ENCODE data around the gene FNTB. TPM values are rescaled to one million over a fixed set of nuclear protein-coding genes. Genes with fewer than 3 reads are reported as not detected.
"Not testable (repeated sequence)": the region's sequence is repeated elsewhere in the genome, so short reads cannot be mapped to it uniquely, and the experiment has no call there.

Gene FNTB
- total RNA-seq, 1 experiment from 2014 or later = 5.1 TPM

DNA sequence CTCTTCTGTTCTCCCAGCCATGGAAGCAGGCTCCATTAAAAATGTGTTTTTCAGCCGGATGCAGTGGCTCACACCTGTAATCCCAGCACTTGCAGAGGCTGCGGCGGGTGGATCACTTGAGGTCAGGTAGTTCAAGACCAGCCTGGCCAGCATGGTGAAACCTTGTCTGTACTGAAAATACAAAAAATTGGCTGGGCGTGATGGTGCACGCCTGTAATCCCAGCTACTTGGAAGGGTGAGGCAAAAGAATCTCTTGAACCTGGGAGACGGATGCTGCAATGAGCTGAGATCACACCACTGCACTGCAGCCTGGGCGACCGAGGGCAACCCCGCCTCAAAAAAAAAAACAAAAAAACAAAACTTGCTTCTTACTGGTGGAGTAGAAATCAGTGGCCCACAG is 39.8 kb downstream of the FNTB start:
- Histone ChIP-seq H3K4me3 (no peak overlapping the region), H3K27me3 (no peaks in the 10 kb centered on the region), H3K9me3 (no peaks in the 10 kb centered on the region), H3K36me3 (no peaks in the 10 kb centered on the region)
- DNase-seq = no peak

DNA sequence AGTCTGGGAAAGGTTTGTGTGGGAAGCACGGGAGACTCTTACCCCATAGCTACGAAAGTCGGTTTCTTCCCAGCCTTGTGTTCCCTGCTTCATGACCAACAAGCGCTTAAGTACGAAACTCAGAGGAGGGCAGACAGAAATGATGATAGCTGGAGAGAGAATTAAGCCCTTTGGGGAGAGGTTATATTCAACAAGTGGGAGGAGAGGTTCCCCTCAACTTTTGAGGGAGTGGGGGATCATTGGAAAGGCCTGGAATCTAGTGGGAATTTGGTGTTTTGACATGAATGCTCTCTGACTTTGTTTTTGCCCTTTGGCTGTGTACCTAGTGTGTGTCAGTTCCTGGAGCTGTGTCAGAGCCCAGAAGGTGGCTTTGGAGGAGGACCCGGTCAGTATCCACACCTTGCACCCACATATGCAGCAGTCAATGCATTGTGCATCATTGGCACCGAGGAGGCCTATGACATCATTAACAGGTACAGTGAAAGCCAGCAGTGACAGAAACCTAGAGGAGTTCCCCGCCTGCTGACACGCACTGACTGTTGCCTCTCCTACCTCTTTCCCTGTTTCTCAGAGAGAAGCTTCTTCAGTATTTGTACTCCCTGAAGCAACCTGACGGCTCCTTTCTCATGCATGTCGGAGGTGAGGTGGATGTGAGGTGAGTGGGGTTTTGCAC is 40.6 kb downstream of the FNTB start:
- no peak for DNase-seq

DNA sequence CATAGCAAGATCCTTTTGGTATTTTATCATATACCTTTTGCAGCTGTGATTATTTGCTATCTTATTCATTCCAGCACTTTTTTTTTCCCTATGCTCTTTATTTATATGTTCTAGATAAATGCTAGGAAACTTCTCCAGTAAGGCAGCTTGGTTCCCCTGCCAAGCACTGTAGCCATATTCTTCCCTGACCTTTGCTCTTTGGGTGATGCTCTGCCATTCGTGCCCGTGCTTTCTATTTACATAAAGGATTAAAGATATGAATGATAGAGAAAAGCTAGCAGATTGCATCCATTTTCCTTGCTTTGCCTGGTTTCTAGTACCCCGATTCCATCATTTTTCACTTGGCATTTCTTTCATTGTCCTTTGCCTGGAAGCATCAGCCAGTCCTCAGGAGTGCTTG is 42.2 kb downstream of the FNTB start:
- Histone ChIP-seq H3K9me3 (no peaks in the 10 kb centered on the region), H3K36me3 (no peaks in the 10 kb centered on the region), H3K27me3 (no peaks in the 10 kb centered on the region), H3K4me3 (no peak overlapping the region)
- DNase-seq = no peak

More for the DNA sequence above, 40.6 kb downstream of the FNTB start:
- no peaks in the 10 kb centered on the region for H3K36me3 ChIP-seq
- no peaks in the 10 kb centered on the region for H3K9me3 ChIP-seq
- no peak overlapping the region for H3K4me3 ChIP-seq
- no peaks in the 10 kb centered on the region for H3K27me3 ChIP-seq

DNA sequence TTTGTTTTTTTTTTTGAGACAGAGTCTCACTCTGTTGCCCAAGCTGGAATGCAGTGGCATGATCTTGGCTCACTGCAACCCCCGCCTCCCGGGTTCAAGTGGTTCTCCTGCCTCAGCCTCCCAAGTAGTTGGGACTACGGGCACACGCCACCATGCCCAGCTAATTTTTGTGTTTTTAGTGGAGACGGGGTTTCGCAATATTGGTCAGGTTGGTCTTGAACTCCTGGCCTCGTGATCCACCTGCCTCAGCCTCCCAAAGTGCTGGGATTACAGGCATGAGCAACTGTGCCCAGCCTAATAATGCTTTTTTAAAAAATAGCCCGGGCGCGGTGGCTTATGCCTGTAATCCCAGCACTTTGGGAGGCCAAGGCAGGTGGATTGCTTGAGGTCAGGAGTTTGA is 44.6 kb downstream of the FNTB start:
- H3K4me3 ChIP-seq, H3K36me3 ChIP-seq, DNase-seq, H3K27me3 ChIP-seq, H3K9me3 ChIP-seq: not testable (repeated sequence)

- H3K9me3 ChIP-seq = no peaks in the 10 kb centered on the region
- H3K4me3 ChIP-seq = no peak overlapping the region
- no peaks in the 10 kb centered on the region for H3K27me3 ChIP-seq
Observed at GRCh38 chr14:65032319-65032718, 45.6 kb downstream of the FNTB start.

DNA sequence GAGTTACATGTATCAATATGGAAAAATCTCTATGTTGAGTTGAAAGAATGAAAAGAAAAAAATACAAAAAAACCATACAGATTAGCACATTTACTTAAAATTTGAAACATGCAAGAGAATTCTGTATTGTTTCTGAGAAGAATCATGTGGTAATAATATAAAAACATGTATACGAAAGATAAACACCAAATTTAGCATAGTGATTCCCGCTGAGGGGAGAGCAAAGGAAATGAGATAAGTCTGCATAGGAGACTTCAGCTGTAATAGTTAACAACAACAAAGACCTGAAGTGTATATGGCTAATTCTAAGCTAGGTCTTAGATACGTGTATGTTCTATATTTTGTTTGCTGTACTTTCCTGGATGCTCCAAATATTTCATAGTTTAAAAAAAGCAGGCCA is 46.5 kb downstream of the FNTB start:
- Histone ChIP-seq H3K36me3 (no peaks in the 10 kb centered on the region), H3K27me3 (no peaks in the 10 kb centered on the region), H3K4me3 (no peak overlapping the region), H3K9me3 (no peaks in the 10 kb centered on the region)
- no peak for DNase-seq

More at GRCh38 chr14:65032319-65032718, 45.6 kb downstream of the FNTB start:
- H3K36me3 ChIP-seq = no peaks in the 10 kb centered on the region
- no peak for DNase-seq

GRCh38 chr14:65034021-65034420 is 47.3 kb downstream of the FNTB start:
- no peak for DNase-seq
- Histone ChIP-seq H3K36me3 (no peaks in the 10 kb centered on the region), H3K9me3 (no peaks in the 10 kb centered on the region), H3K4me3 (no peak overlapping the region), H3K27me3 (no peaks in the 10 kb centered on the region)

- DNase-seq = peak; percentile 69
- Histone ChIP-seq H3K9me3 (no peaks in the 10 kb centered on the region), H3K4me3 (no peak overlapping the region), H3K27me3 (no peaks in the 10 kb centered on the region), H3K36me3 (no peaks in the 10 kb centered on the region)
Observed at GRCh38 chr14:65035049-65035448, 48.4 kb downstream of the FNTB start.

- H3K4me3 ChIP-seq = no peak overlapping the region
- DNase-seq = no peak
- H3K36me3 ChIP-seq = no peaks in the 10 kb centered on the region
- no peaks in the 10 kb centered on the region for H3K9me3 ChIP-seq
- no peaks in the 10 kb centered on the region for H3K27me3 ChIP-seq
Observed at GRCh38 chr14:65038966-65039365, 52.3 kb downstream of the FNTB start.

DNA sequence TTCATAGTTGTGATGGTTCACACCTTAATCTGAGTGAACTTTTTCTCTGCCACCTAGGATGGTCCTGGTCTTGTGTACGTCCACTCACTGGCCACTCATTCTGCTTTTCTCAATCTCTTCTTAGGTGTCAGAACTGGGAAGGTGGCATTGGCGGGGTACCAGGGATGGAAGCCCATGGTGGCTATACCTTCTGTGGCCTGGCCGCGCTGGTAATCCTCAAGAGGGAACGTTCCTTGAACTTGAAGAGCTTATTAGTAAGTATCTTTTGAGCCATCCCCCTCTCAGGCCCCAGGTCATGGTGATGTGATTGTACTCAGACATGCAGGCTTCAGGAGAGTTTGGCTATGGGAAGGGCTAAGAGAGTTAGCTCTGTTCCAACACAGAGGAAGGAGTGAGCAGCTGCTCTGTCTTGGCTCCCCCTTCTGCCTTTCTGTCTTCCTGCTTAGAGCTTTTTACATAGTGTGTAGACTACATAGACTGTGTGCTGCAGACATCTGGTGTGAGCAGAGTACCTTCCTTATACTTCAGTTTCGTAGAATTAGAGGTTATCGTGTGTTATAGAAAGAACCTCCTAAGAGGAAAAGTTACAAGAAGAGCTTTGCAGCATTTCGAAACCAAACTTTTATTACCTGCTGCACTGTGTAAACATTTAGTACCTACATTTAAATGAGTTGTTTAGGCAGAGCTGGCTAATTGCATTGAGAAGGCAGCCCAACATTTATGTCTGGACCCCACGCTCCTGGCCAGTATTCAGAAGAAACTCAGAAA is 54.2 kb downstream of the FNTB start:
- H3K9me3 ChIP-seq = no peaks in the 10 kb centered on the region
- DNase-seq = no peak
- no peaks in the 10 kb centered on the region for H3K27me3 ChIP-seq
- no peak overlapping the region for H3K4me3 ChIP-seq
- no peaks in the 10 kb centered on the region for H3K36me3 ChIP-seq

DNA sequence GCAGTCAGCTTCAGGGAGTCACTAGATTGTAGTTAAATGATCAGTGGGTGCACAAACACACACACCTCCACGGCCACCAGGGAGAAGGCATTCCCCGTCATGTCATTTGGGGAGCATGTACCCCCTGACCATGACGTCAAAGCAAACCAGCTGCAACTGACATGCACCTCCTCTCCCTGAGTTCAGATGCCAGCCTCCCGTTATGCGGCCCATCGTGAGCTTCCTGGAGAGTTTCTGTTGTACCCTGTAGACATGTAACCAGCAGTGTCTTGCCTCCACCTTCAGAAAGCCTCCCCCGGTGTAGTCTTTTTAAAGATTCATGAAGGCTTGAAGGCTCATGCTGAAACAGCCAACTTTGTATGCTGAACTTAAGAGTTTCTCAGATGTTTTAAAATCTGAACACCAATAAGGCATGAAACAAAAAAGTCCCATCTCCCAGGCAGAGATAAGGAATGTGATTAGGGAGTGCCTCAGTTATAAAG is 54.8 kb downstream of the FNTB start:
- Histone ChIP-seq H3K9me3 (no peaks in the 10 kb centered on the region), H3K36me3 (no peaks in the 10 kb centered on the region), H3K4me3 (no peak overlapping the region), H3K27me3 (no peaks in the 10 kb centered on the region)
- DNase-seq = no peak

GRCh38 chr14:65042296-65042695 is 55.6 kb downstream of the FNTB start:
- H3K9me3 ChIP-seq = no peaks in the 10 kb centered on the region
- no peak overlapping the region for H3K4me3 ChIP-seq
- H3K36me3 ChIP-seq = no peaks in the 10 kb centered on the region
- H3K27me3 ChIP-seq = no peaks in the 10 kb centered on the region
- DNase-seq = no peak

GRCh38 chr14:65042731-65043372 is 56.2 kb downstream of the FNTB start:
- no peak for DNase-seq
- H3K27me3 ChIP-seq = no peaks in the 10 kb centered on the region
- H3K9me3 ChIP-seq = no peaks in the 10 kb centered on the region
- no peak overlapping the region for H3K4me3 ChIP-seq
- H3K36me3 ChIP-seq = no peaks in the 10 kb centered on the region

DNA sequence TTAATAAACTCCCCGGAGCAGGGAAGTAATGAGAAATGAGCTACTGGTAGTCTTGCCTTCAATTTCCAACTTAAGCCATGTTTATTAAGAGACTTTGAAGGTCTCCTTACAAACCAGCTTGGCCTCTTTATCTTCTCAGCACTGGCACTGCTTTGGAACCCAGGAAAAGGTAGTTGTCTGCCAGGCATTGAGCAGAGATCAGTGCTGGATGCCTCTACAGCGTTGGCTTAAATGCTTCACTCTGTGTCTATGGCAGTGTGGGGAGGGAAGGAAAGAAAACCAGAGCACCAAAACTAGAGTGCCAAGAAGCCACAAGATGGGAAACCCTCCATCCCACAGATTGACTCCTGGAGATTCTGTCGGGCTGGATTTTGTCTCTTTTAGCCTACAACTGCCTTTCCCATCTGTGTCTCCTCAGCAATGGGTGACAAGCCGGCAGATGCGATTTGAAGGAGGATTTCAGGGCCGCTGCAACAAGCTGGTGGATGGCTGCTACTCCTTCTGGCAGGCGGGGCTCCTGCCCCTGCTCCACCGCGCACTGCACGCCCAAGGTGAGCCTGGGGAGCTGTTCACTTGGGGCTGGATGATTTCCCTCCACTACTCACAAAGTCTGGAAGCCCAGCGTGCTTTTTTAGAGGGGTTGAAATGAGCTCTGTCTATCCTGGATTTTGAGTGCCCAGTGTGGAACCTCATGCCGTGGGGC is 57.3 kb downstream of the FNTB start:
- no peak for DNase-seq
- Histone ChIP-seq H3K9me3 (no peaks in the 10 kb centered on the region), H3K36me3 (no peaks in the 10 kb centered on the region), H3K4me3 (no peak overlapping the region), H3K27me3 (no peaks in the 10 kb centered on the region)

GRCh38 chr14:65044596-65044959 is 57.9 kb downstream of the FNTB start:
- Histone ChIP-seq H3K9me3 (no peaks in the 10 kb centered on the region), H3K36me3 (no peaks in the 10 kb centered on the region), H3K4me3 (no peak overlapping the region), H3K27me3 (no peaks in the 10 kb centered on the region)
- DNase-seq = no peak

DNA sequence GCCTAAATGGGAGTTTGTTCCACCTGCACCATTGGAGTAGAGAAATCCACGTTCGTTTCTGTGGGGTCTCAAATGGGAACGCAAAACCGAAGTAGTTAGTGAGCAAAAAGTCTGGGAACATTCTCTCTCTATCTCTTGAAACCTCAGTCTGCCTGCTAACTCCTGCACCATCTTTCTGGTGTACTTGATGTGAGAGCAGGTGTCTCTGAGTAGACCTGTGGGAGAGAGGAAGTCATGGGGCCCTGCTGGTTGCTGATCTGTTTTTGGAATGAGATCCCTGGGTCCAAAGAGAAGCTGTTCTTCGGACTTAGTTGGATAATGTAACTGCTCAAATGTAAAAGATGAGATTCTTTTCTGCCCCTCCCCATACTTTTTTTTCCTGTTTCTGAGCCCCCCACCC is 58.3 kb downstream of the FNTB start:
- H3K9me3 ChIP-seq = no peaks in the 10 kb centered on the region
- DNase-seq = no peak
- H3K4me3 ChIP-seq = no peak overlapping the region
- no peaks in the 10 kb centered on the region for H3K27me3 ChIP-seq
- H3K36me3 ChIP-seq = no peaks in the 10 kb centered on the region

DNA sequence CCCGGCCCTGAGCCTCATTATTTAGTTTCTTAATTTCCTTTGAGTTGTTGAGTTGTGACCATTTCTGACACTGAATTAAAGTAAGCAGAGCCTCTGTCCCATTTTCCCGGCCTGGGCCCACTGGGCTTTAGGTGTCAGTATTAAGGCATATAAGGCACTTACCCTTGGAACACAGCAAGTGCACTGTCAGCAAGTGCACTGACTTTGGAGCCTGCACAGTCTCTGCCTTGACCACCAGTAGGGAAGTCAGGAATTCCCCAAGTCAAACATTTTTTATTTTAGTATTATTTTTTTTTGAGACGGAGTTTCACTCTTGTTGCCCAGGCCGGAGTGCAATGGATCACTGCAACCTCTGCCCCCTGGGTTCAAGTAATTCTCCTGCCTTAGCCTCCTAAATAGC is 59.0 kb downstream of the FNTB start:
- H3K27me3 ChIP-seq = no peaks in the 10 kb centered on the region
- DNase-seq = no peak
- no peaks in the 10 kb centered on the region for H3K9me3 ChIP-seq
- H3K36me3 ChIP-seq = no peaks in the 10 kb centered on the region
- no peak overlapping the region for H3K4me3 ChIP-seq

Data from MG63 (cell line).